ENCODE results near the gene TKFC.

GRCh38 chr11:61392981-61393595 lies 60.1 kb downstream of the TKFC start:
- no peak for TF ChIP-seq POLR2A (IDR thresholded peaks at IDR 0.05)
- no peak for TF ChIP-seq CTCF (IDR thresholded peaks at IDR 0.05)

Data from right lobe of liver (tissue), 4 donors.